Astrocyte (in vitro differentiated cells and primary cell): ENCODE results near the gene TNRC6C.

ENCODE experiments used
- EZH2 ChIP-seq: IDR thresholded peaks from 2 replicates; pipeline ENCODE4 v1.6.1; 2012; ENCODE audit warnings: mild to moderate bottlenecking, low read length, inconsistent platforms; ENCODE audit not compliant: insufficient read depth
- TF ChIP-seq, protein P1 (sequence below): IDR thresholded peaks from 2 replicates; pipeline ENCODE4 v1.5.1; 2011; ENCODE audit warnings: low read depth, mild to moderate bottlenecking, inconsistent platforms, low read length, moderate library complexity; ENCODE audit not compliant: insufficient read depth

DNA sequence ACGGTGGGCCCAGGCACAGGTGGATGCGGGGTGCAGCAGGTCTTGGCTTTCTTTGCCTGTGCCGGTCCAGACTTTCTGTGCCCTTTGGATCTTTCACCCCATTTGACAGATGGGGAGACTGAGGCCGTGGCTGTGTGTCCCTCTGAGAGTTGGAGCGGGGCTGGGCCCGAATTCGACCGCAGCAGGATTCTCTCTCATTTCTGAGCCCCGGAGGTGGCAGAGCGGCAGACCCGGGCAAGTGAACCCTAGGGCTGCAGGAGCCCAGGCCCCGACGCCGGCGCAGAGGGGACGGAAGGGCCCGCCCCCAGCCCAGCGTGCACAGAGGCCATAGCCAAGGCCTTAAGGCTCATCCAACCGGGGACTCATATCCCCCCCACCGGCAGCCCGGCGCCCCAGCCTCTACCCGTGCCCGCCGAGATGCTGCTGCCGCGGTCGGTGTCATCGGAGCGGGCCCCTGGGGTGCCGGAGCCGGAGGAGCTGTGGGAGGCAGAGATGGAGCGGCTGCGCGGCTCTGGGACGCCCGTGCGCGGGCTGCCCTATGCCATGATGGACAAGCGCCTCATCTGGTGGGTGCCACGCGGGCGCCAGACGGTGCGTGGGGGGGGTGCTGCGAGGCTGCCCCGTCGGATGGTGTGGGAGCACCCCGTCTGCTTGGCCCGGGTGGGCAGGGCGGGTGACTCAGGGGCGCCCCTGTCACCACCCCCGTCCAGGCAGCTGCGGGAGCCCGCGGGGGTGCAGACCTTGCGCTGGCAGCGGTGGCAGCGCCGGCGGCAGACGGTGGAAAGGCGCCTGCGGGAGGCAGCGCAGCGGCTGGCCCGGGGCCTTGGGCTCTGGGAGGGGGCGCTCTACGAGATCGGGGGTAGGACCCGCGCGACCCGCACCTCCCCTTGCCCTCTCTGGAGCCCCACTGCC lies 172.9 kb downstream of the TNRC6C start:
- TF ChIP-seq, protein P1, sequence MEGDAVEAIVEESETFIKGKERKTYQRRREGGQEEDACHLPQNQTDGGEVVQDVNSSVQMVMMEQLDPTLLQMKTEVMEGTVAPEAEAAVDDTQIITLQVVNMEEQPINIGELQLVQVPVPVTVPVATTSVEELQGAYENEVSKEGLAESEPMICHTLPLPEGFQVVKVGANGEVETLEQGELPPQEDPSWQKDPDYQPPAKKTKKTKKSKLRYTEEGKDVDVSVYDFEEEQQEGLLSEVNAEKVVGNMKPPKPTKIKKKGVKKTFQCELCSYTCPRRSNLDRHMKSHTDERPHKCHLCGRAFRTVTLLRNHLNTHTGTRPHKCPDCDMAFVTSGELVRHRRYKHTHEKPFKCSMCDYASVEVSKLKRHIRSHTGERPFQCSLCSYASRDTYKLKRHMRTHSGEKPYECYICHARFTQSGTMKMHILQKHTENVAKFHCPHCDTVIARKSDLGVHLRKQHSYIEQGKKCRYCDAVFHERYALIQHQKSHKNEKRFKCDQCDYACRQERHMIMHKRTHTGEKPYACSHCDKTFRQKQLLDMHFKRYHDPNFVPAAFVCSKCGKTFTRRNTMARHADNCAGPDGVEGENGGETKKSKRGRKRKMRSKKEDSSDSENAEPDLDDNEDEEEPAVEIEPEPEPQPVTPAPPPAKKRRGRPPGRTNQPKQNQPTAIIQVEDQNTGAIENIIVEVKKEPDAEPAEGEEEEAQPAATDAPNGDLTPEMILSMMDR, result no peak
- peak; percentile 50 for TF ChIP-seq EZH2
